NCI-H1417 treated with DMSO at 0.1 percent for 48 hours (cell line): Measurements from ENCODE around the gene SMIM41.
"Not testable (repeated sequence)": the region's sequence is repeated elsewhere in the genome, so short reads cannot be mapped to it uniquely, and the experiment has no call there.

Source experiments
- DNase-seq: peaks from one replicate; lab custom pipeline; 2025; lab: John Stamatoyannopoulos, UW

Gene SMIM41

DNA sequence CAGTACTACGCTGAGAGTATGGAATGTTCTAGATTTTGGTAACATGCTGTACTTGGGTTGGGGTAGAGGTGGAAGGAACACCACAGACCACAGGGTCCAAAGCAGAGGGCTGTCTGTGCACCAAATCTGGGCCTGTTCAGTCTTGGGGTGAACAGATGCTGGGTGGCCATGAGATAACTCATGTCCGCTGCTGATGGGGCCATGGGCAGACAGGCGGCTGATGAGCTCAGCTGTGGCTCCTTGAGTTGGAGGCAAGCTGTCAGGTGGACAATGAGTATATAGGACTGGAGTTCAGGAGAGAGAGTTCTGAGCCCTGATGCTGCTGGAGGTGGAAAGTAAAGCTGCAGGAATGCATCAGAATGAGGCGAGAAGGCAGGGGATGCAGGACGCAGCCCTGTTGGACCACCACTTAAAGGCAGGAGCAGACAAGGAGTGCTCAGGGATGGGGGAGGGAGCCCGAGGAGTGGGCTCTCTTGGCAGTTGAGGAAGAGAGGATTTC lies 6.2 kb downstream of the SMIM41 start:
- DNase-seq: no peak

DNA sequence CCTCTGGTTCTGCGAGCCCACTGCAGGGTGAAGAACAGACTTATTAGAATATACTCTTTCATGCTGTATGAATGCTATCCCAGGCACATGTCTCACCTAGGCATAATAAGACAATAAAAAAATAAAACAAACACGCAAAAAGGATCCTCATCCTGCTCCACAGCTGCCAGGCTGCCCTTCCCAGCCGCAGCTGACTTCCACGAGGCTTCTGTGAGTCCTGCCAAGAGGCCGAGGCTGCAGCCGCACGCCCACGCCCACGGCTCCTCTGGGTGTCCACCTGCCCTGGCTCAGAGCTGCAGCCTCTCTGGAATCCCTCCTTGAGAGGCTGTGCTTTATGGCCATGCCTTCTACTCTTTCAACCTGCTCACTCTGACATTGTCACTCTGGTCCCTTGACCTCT lies 6.9 kb downstream of the SMIM41 start:
- DNase-seq: no peak

DNA sequence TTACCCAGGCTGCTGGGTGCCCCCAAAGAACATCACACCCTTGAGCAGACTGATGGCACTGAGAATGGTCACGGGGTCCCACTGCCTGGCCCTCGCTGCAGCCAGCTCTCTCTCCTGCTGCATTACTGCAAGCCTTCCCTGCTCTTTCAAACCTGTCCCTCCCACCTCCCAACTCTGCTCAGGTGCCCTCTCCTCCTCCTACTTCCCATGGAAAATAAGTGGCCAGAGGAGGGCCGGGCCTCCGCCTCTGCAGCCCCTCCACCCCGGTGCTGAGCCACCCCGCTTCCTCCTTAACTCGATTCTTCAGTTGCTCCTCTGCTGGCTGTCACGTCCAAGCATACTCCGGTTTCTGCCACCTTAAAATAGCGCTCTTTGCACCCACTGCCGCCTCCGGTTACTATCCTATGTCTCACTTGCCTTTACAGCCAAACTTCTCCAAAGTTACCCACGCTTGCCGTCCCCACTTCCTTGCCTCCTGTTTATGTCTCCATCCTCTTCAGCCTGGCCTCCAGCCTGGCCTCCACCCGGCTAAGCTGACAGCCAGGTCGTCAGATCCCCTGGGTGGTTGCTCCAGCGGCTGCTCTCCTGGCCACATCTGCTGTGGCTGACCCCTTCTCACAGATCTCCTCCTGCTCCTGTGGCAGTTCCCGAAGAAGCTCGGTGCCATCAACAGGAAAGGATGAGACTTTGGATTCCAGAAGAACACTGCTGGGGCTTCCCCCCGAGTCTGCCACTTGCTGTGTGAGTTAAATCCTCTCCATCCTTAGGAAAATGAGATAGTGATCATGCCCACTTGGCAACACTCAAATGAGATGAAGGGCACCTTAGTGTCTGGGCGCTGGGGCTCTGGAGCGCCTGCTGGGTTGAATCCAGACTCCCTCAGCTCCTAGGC lies 7.7 kb downstream of the SMIM41 start:
- no peak for DNase-seq

DNA sequence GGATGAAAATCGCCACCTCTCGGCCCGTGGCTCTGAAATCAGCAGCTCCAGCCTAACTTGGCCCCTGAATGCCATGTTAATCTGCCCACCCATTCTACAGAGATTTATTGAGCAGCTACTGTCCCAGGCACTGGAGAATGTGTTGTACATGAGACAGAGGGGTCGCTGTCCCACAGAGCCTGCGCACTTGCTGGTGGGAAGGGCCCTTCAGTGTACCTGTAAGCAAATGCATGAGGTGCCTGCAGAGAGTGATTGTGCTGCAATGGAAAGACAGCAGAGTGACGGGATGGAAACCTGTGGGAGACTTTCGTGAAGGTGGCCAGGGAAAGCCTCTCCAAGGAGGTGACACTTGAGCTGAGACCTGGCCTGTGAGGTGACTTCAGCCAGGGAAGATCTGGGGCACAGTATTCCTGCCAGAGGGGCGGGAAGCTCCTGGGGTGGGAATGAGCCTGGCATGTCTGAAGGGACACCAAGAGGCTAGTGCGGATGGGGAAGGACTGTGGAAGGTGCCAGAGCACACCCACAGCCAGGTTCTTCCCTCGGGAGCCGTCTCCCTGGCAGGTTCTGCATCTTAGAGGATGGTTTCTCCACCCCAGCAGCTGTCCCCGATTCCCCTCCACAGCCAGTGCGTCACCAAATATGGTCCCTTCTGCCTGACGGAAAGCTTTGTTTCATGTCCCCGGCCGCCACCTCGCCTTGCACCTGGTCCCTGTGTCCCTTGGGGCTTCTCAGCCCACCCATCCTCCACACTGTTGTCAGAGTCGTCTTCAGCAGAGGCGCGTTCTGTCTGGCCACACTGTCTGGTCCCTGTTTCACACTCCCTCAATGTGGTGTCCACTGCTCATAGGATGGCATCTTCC lies 8.7 kb downstream of the SMIM41 start:
- DNase-seq: no peak

DNA sequence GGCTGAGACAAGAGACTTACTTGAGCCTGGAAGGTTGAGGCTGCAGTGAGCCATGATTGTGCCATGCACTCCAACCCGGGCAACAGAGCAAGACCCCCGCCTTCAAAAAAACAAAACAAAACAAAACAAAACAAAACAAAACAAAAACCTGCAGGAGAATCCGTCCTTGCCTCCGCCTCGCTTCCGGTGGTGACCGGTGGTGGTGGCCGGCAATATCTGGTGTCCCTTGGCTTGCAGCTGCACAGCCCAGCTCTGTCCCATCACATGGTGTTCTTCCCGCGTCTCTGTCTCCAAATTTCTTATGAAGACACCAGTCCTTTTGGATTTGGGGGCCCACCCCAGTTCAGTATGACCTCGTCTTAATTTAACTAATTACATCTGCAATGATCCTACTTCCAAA lies 10.0 kb downstream of the SMIM41 start:
- no peak for DNase-seq

DNA sequence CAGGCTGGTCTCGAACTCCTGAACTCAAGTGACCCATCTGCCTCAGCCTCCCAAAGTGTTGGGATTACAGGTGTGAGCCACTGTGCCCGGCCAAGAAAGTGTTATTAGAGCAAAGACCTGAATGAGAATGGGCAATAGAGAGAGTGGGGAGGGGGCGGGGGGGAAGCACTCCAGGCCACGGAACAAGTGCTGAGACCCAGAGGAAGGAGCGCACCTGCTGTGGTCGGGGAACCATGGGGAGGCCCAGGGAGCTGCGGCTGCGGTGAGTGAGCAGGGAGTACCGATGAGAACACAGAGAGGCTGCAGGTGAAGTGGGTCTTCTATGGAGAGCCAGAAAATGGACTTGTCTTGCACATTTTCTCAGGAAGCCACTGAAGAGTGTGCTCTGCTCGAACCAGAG lies 10.8 kb downstream of the SMIM41 start:
- DNase-seq: no peak

DNA sequence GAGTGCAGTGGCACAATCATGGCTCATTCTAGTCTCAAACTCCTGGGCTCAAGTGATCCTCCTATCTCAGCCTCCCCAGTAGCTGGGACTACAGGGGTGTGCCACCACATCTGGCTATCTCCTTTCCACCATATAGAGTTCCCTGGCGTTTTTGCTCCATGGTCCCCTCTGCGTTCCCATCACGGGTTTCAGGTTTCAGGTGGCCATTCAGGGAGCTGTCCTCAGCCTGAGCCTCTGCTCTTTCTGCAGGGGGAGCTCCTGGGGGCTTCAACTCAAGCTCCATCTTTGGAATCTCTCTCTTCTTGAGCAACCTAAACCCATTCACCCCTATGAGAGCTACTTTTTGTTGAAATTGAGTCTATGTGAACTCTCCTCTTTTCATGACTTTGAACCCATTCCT lies 11.6 kb downstream of the SMIM41 start:
- no peak for DNase-seq

DNA sequence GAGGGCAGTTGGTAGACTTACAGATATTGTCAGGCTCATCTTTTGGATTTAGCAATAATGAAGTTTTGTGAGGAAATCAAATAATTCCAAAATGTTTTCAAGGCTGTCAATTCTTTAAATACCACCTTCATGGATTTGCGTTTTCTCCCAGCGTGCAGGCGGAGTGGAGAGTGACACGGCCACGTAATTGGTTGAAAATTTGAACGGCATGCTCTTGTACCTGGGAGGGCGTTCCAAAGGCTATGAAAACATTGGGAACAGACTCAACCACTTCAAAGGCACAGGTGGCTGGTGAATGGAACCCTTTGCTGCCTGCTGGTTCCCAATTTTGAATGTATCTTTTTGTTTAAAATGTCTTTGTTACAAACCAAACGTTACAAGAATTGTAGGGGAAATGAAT lies 12.4 kb downstream of the SMIM41 start:
- no peak for DNase-seq

DNA sequence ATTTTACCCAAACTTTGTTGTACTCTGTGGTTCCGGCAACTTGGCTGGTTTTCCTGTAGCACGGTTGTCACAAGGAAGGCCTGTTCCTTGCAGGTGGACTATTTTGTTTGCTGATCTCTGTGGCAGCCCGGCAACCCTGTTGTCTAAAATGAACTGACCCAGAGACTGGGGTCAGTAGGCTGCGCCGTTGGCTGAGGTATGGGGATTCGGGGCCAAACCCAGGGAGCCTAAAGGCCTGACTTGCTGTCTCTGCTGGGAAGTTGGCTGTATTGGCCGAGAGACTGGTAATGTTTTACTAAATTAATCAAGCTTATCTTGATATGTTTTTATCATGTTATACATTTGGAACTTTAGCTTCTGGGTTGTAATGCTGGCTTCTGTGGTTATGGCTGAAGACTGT lies 13.8 kb downstream of the SMIM41 start:
- no peak for DNase-seq

DNA sequence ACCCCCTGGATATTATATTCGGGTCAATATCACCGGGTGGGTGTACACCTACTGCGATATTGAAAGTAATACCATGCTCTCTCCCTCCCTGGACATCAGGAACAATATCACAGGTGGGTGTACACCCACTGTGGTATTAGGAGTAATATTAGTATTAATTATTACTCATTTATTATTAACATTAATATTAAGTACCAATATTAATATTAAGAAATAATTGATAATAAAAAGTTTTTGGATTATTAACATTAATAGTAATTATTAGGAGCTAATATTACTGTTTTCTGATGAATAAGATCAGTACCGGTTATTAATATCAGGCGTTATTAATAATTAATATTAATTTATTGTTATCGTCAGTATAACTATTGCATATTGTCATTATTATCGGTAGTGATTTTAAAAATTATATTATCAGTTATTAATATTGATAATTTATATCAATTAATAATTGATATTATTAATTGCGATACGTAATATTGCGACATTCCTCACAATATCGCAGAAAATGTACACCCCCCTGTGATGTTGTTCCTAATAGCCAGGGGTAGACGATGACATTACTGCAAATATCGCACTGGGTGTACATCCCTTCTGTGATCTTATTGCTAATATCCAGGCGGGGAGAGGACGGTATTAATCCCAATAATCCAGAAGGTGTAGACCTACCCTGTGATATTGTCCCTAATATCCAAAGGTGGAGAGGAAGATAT lies 17.0 kb downstream of the SMIM41 start:
- DNase-seq: no peak

DNA sequence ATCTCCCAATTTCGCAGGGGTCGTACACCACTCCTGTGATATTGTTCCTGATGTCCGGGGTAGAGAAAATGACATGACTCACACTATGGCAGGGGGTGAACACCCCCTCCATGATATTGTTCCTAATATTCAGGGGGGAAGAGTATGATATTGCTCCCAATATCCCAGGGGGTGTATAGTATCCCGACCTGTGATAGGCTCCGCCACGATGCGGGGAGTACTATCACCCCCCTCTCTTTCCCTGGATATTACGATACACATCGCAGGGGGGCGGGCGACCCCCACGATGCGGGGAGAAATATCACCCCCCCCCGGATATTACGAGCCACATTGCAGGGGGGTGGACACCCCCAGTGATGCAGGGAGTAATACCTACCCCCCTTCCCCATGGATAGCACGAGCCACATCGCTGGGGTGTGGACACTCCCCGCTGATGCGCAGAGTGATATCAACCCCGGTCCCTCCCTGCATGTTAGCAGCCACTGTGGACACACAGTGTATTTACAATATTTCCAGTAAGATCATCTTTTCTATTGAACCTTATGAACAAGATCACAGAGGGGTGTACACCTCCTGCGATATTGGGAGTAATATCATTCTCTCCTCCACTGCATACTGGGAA lies 17.7 kb downstream of the SMIM41 start:
- DNase-seq: no peak

DNA sequence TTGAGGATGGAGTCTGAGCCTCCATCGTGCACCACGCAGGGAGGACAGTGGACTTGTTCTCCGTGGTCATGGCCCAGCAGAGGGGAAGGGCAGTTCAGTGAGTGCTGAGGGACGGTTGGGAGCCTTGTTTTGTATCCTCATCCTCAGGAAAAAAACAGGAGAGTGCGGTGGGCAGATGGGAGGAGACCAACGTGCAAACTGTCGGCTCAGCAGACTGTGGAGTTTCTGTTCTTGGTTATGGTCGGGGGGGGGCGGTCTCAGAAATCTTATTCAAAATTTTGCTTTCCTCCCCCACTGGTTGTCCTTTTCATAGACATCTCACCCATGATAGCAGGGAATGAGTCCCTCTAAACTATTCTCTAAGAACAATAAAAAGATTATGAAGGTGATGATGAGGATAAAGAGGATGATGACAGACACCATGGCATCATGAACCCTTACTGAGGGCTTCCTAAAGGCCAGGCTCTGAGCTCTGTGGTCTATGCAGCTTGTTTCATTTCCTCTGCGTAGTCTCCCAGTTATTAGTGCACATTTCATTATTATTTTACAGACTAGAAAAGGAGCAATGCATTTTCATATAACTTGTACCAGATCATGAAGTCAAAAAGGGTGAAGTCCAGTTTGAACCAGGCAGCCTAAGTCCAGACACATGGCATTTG lies 25.1 kb downstream of the SMIM41 start:
- not testable (repeated sequence) for DNase-seq

DNA sequence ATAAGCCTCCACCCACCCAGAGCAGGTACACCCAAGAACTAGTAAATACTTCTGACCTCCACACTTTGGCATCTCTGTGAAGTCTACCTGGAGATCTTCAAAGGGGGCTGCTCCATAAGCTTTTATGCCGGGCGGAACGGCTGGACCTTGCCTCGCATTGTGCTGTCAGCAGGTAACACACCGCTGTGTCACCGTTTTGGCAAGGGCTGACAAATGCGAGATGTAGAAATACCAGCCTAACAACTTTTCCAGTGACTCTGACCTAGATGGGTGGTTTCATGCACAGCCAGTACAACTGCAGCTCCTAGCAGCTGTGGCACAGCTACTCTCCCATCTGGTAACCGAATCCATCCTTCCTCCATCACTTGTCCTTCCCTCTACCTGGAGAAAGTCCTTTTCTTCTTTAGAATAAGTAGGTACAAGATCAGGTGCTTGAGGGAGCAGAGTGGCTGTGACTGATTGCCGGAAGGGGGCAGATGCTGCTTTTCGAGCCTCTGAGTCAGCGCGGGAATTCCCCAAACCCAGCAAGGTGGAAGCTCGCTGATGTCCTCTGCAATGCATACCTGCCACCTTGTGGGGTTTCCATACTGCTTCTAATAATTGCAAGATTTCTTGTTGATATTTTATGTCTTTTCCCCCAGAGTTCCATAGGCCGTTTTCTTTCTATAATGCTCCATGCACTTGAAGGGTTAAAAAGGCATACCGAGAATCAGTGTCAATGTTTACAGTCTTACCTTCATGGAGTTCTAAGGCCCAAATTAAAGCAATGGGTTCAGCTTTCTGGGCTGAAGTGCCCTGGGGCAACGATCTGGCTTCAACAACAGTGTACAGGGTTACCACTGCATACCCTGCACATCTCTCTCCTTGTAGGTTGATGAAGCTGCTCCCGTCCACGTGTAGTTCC lies 37.0 kb downstream of the SMIM41 start:
- not testable (repeated sequence) for DNase-seq

DNA sequence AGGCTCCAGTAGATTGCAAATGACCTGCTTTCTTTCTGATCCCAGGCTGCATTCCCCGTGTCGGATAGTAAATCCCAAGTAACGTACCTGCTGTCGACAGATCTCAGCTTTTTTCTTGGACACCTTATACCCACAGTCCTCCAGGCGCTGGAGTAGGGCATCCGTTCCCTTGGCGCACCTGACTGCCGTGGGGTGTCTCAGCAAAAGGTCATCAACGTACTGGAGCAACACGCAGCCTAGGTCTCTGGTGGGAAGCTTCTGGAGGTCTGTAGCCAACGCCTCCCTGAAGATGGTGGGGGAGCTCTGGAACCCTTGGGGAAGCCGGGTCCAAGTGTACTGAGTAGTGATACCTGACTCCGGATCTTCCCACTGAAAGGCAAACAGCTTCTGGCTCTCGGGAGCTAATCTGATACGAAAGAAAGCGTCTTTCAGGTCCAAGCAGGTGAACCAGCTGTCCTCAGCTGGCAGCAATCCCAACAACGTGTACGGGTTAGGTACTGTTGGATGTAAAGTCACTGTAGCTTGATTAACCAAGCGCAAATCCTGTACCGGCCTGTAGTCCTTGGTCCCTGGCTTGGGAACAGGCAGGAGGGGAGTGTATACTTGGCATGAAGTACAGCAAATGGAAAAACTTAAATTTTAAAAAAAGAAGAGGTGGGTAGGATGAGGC lies 38.4 kb downstream of the SMIM41 start:
- DNase-seq: not testable (repeated sequence)

DNA sequence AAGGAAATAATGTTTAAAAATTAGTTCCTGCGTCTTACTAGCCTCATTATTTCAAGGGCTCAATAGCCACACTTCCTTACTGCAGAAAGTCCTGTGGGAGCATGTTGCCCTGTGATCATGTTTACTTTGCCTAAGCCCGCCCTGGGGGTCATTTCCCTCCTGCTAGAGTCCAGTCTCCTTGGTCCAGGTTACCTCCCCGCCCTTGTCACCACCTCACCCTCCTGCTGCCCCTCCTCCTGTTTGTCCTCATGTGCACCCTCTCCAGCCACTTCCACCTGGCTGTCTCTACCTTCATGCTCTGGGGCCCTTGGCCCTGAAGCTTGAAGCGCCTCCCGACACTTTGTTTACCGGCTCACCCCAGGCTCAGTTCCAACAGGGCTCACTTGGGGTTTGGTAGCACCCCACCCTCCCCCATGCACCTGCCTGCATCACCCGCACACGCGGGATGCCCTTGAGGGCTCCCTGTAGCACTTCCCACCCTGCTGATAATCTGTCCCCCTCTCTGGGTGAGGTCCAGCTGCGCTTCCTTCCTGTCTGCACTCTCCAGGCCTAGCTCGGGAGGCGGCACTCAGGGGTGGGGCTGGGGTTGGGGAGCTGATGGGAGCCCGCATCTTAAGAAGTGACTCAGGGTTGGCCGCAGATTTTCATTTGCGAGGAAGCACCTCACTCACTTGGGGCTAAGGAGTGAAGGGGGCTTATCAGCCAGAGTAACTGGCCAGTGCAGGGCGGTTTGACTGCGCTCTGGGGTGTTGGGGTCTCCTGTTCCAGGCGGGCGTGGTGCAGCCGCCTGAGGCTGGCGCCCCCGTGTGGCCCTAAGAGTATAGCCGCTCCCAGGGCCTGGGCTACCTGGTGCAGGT lies 40.1 kb downstream of the SMIM41 start:
- DNase-seq: peak; percentile 59

DNA sequence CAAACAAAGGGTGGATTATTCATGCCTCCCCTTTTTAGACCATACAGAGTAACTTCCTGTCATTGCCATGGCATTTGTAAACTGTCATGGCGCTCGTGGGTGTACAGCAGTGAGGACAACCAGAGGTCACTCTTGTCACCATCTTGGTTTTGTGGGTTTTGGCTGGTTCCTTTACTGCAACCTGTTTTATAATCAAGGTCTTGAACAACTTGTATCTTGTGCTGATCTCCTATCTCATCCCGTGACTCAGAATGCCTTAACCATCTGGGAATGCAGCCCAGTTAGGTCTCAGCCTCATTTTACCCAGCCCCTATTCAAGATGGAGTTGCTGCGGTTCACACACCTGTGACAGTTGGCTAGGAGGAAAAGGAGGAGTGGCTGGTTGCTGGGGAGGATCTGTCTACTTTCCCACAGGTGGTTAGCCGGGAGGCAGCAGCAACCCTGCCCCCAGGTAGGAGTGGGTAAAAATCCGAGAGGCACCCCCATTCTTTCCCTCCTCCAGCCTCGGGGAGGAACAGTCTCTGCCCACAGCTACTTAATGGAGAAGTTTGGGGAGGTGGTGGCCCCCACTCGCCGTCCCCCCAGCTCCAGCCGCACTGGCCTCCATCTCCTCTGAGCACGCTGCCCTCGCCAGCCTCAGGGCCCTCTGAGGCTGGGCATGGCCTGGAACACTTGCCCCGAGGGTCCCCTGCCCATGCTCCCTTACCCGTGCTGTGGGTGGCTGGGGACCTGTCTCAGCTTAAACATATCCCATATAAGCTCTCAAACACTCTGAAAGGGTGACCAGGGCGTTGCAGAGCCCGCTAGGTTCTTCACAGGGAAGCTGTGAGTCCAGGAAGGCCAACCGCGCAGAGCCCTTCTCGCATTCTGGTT lies 41.7 kb downstream of the SMIM41 start:
- no peak for DNase-seq

DNA sequence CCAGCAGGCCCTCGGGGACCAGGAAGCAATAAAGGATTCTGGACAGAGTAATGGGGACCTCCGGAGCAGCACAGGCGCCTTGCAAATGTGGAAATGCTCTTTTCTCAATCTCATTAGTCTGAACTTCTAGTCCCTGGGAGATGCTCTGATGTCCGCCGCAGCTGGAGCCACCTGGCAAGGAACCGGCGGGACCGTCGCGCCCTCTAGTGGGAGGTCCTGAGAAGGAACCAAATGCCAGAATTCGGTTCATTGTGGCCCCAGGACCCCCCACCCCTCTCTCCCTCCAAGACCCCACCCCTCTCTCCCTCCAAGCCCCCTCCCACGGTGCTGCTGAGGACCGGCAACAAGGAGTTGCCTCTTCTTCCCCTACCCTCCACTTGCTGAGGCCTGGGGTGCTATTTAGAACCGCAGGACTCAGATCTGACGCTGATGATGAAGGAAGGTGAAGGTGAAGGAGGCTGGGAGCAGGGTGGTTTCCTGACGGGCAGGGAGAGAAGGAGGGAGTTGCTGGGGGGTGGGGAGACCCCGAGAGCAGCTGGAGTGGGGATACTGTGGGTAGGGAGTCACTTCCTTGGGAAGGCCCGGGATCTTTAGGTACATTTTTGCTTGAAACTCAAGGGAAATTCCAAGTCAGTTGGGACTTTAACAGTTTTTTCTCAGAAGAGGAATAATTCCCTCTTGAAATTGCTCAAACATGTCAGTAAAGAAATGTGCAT lies 42.5 kb downstream of the SMIM41 start:
- DNase-seq: no peak
